ENCODE measurements around the gene NAV1.

Gene NAV1

GRCh38 chr1:201566529-201566823 is 27.5 kb downstream of the NAV1 start:
- H3K4me3 ChIP-seq (ENCODE audit: low read length), result no peak overlapping the region
- DNase-seq (ENCODE audit: low read depth), result no peak
- no peak for TF ChIP-seq CTCF (conservative IDR thresholded peaks at IDR 0.05; ENCODE audit: low read length)

GRCh38 chr1:201566933-201567801 is 28.2 kb downstream of the NAV1 start:
- TF ChIP-seq CTCF (conservative IDR thresholded peaks at IDR 0.05; ENCODE audit: low read length), result no peak
- DNase-seq (ENCODE audit: low read depth), result no peak
- no peak overlapping the region for H3K4me3 ChIP-seq (ENCODE audit: low read length)

- no peak for DNase-seq (ENCODE audit: low read depth)
- no peak overlapping the region for H3K4me3 ChIP-seq (ENCODE audit: low read length)
- no peak for TF ChIP-seq CTCF (conservative IDR thresholded peaks at IDR 0.05; ENCODE audit: low read length)
These were observed 29.3 kb downstream of the NAV1 start for GRCh38 chr1:201568265-201568664.

GRCh38 chr1:201568859-201569294 is 29.9 kb downstream of the NAV1 start:
- DNase-seq (ENCODE audit: low read depth), result no peak
- H3K4me3 ChIP-seq (ENCODE audit: low read length), result no peak overlapping the region
- TF ChIP-seq CTCF (conservative IDR thresholded peaks at IDR 0.05; ENCODE audit: low read length), result no peak

- no peak for DNase-seq (ENCODE audit: low read depth)
- no peak for TF ChIP-seq CTCF (conservative IDR thresholded peaks at IDR 0.05; ENCODE audit: low read length)
- no peak overlapping the region for H3K4me3 ChIP-seq (ENCODE audit: low read length)
These were observed 31.4 kb downstream of the NAV1 start for GRCh38 chr1:201570181-201570885.

GRCh38 chr1:201570886-201571624 is 32.1 kb downstream of the NAV1 start:
- no peak for DNase-seq (ENCODE audit: low read depth)
- TF ChIP-seq CTCF (conservative IDR thresholded peaks at IDR 0.05; ENCODE audit: low read length), result no peak
- H3K4me3 ChIP-seq (ENCODE audit: low read length), result no peak overlapping the region
